Gastroesophageal sphincter (tissue), 4 donors: ENCODE measurements around the gene ZFYVE27. TPM values are rescaled to one million over a fixed set of nuclear protein-coding genes. Genes with fewer than 3 reads are reported as not detected.
A peak's percentile ranks its signal among the peaks of the same experiment; 100 is the strongest.

Experiments
- ATAC-seq: fragments of 150-250 bp; one replicate; pipeline ENCODE4 v1.9.1; 2016; ENCODE audit warnings: mild to moderate bottlenecking, moderate library complexity
- H3K27ac ChIP-seq, 4 donors: fragments of 200-600 bp; sonication (generic) in 3 of 4; 1 replicate in 3 of 4; 2 replicates in 1 of 4; pipeline ENCODE4 v1.5.1; 2016 to 2019
- H3K27me3 ChIP-seq: fragments of 200-600 bp; sonication (generic); one replicate; pipeline ENCODE4 v1.5.1; 2019
- H3K36me3 ChIP-seq, 2 donors: fragments of 200-600 bp; sonication (generic); one replicate each; pipeline ENCODE4 v1.5.1; 2019; ENCODE audit warnings: control low read depth in 1 of 2
- H3K4me1 ChIP-seq, 3 donors: fragments of 200-600 bp; sonication (generic); 1 replicate in 2 of 3; 2 replicates in 1 of 3; pipeline ENCODE4 v1.5.1; 2016 to 2019; ENCODE audit warnings: control low read depth in 2 of 3
- H3K4me3 ChIP-seq, 2 donors: fragments of 200-600 bp; sonication (generic); one replicate each; pipeline ENCODE4 v1.5.1; 2019; ENCODE audit warnings: mild to moderate bottlenecking in 1 of 2, moderate library complexity in 1 of 2
- H3K9me3 ChIP-seq, 3 donors: fragments of 200-600 bp; sonication (generic); one replicate each; pipeline ENCODE4 v1.5.1; 2017 to 2019; ENCODE audit warnings: control low read depth in 2 of 3
- EP300 ChIP-seq: sonication (generic); formaldehyde crosslinking; IDR thresholded peaks from one replicate; pipeline ENCODE4 v1.6.1; 2017; ENCODE audit warnings: antibody characterized with exemption, mild to moderate bottlenecking
- POLR2A ChIP-seq, 2 donors: fragments of 450-650 bp; IDR thresholded peaks; one replicate each; pipeline ENCODE4 v1.6.1; 2017; ENCODE audit warnings: antibody characterized with exemption in 2 of 2, mild to moderate bottlenecking in 2 of 2, moderate library complexity in 1 of 2
- POLR2AphosphoS5 ChIP-seq: sonication (generic); formaldehyde crosslinking; IDR thresholded peaks from one replicate; pipeline ENCODE4 v1.6.1; 2017; ENCODE audit warnings: antibody characterized with exemption
- WGBS, 2 donors: methylation state at CpG; one replicate each; pipeline ENCODE4 v1.1.5; 2018; ENCODE audit warnings: low coverage in 1 of 2; 5-methylcytosine and 5-hydroxymethylcytosine counted together
- total RNA-seq, 4 donors: library from RNA; depleted of rRNA; stranded (reverse); fragments of >200 nt; gene quantifications; one replicate each; pipeline ENCODE4 v1.1.0, GENCODE V29; 2016
- TF ChIP-seq, protein P1 (sequence below), 4 experiments: fragments of 200-600 bp in 2 of 4; fragments of 450-650 bp in 2 of 4; sonication (generic) in 1 of 4; IDR thresholded peaks; one replicate each; pipeline ENCODE4 v1.5.1; 2017 to 2019; ENCODE audit warnings: antibody characterized with exemption in 4 of 4, mild to moderate bottlenecking in 2 of 4, moderate library complexity in 2 of 4

ZFYVE27 gene
- total RNA-seq, 4 donors from 2014 or later = 6.7 to 24.2 (median 19.2) TPM

- Histone ChIP-seq H3K4me1 (peaks cover 0 to 54% (median 28%) of the 10 kb centered on the region in 3 donors), H3K36me3 (no peaks in the 10 kb centered on the region), H3K4me3 (no peak overlapping the region), H3K9me3 (no peaks in the 10 kb centered on the region), H3K27ac (peak overlapping the region; percentile 77 to 97 (median 87)), H3K27me3 (no peaks in the 10 kb centered on the region)
- WGBS, 2 donors = 100% methylated on average over 2 of the region's 11 CpGs
- peak; percentile 25 for ATAC-seq
- no peak for TF ChIP-seq POLR2AphosphoS5
- TF ChIP-seq, protein P1, sequence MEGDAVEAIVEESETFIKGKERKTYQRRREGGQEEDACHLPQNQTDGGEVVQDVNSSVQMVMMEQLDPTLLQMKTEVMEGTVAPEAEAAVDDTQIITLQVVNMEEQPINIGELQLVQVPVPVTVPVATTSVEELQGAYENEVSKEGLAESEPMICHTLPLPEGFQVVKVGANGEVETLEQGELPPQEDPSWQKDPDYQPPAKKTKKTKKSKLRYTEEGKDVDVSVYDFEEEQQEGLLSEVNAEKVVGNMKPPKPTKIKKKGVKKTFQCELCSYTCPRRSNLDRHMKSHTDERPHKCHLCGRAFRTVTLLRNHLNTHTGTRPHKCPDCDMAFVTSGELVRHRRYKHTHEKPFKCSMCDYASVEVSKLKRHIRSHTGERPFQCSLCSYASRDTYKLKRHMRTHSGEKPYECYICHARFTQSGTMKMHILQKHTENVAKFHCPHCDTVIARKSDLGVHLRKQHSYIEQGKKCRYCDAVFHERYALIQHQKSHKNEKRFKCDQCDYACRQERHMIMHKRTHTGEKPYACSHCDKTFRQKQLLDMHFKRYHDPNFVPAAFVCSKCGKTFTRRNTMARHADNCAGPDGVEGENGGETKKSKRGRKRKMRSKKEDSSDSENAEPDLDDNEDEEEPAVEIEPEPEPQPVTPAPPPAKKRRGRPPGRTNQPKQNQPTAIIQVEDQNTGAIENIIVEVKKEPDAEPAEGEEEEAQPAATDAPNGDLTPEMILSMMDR (IDR thresholded peaks at IDR 0.05) = no peak
- TF ChIP-seq POLR2A (IDR thresholded peaks at IDR 0.05) = no peak
- no peak for TF ChIP-seq EP300
Observed at GRCh38 chr10:97707134-97707861, 29.6 kb upstream of the ZFYVE27 start.

DNA sequence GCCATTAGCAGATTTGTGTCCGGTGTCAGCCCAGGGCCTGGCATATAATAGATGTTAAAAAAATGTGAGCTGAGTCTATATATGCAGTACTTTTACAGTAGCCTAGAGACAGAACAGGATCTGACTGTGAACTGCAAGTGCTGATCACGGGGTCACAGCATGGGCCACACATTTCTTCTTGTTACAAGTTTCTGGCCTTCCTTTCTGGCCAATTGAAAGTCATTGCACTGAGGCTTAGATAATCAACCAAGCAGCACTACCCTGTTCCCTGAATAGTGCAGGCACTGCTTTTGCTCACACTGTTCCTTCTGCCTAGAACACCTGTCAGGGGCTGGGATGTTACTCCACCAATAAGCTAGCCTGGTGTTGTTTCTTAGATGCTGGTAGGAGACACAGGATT is 28.8 kb upstream of the ZFYVE27 start:
- ATAC-seq = peak; percentile 23
- no peaks in the 10 kb centered on the region for H3K36me3 ChIP-seq
- no peaks in the 10 kb centered on the region for H3K27me3 ChIP-seq
- 38 to 46% methylated on average over 1 to 2 of the region's 2 CpGs for WGBS, 2 donors
- H3K27ac ChIP-seq = peak overlapping the region; percentile 77 to 97 (median 87)
- TF ChIP-seq POLR2A (IDR thresholded peaks at IDR 0.05) (no peak), POLR2AphosphoS5 (no peak), EP300 (no peak)
- TF ChIP-seq, protein P1 (IDR thresholded peaks at IDR 0.05) = no peak
- H3K4me3 ChIP-seq = no peak overlapping the region
- H3K4me1 ChIP-seq = peaks cover 0 to 63% (median 34%) of the 10 kb centered on the region in 3 donors
- no peaks in the 10 kb centered on the region for H3K9me3 ChIP-seq

DNA sequence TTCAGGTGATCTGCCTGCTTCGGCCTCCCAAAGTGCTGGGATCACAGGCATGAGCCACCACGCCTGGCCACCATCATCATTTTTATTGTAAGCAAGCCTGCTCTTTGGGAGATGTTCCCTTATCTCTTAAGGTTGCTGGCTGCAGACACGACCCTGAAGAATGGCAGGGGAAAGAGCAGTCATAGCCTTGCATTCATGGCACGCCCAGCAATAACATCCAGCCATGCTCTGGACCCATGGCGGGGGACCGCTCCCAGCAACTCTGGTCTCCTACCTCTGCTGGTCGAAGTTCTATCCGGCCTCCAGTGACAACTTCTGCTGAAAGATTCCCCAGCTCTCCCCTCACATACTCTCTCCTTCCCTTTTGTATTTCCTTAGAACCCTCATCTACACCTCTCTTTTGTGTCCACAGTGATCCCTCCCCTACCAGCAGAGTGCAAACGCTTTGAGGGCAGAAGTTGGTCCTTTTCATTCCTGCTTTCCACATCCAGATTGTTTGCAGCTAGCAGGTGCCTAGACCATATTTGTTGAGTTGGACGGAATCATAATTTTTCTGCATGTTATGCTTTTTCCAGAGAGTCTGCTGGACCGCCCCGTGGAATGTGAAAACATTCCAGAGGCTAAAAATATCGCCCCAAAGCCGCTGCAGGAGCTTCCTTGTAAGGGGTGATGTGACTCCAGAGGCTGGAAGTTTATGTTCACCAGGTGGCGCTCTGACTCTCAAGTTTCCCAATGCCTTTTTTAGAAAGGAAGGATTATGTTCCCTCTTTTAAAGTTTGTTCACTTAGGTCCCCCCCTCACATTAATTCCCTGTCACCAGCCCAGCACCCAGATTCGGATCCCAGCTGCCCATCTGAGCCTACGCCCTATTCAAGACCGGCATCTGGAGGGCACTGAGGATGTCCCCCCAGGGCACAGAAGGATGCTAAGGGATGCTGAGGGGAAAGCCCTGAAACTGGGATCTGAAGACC is 27.7 kb upstream of the ZFYVE27 start:
- Histone ChIP-seq H3K4me3 (no peak overlapping the region), H3K27me3 (no peaks in the 10 kb centered on the region), H3K36me3 (no peaks in the 10 kb centered on the region), H3K27ac (peak overlapping the region; percentile 77 to 97 (median 87)), H3K4me1 (peaks cover 0 to 65% (median 34%) of the 10 kb centered on the region in 3 donors), H3K9me3 (no peaks in the 10 kb centered on the region)
- peak; percentile 58 for ATAC-seq
- TF ChIP-seq, protein P1 (IDR thresholded peaks at IDR 0.05) = peak in 3 of 4 experiments; percentile 70 to 78 (median 77)
- TF ChIP-seq POLR2A (IDR thresholded peaks at IDR 0.05) (no peak), POLR2AphosphoS5 (peak; percentile 42), EP300 (no peak)
- 31 to 41% methylated on average over 9 to 14 of the region's 18 CpGs for WGBS, 2 donors

DNA sequence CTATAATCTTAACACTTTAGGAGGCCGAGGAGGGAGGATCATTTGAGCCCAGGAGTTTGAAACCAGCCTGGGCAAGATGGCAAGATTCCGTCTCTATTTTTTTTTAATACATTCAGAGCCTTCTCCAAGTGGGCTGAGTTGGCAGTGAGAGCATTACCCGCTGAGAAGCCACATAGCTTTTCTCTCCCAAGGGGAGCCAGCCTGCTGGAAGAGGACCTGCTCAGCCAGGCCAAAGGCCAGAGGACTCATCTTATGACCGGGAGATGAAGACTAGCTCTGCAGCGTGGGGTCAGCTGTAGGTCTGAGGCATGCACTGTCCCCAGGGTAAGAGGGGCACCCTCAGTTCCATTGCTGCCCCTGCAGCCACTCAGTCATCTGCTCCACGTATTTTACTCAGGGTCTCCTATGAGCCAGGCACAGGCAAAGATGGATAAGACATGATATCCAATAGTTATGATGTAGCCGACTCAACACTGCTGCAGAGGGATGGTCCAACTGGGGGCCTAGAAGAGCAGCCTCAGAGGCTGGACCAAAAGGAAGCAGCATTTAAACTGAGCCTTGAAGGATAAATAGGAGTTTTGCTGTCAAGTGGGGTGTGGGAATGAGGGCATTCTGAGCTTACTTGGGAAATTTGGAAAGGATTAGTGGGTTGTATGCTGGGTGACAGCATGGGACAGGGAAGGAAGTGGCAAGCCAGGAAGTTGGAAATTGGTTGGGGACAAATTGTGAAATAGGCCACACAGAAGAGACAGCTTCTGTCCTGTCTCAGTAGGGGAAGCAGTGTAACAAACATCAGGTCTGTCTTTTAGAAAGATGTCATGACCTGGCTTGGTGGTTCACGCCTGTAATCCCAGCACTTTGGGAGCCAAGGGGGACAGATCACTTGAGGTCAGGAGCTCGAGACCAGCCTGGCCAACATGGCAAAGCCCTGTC is 25.0 kb upstream of the ZFYVE27 start:
- Histone ChIP-seq H3K27me3 (no peaks in the 10 kb centered on the region), H3K36me3 (no peaks in the 10 kb centered on the region), H3K9me3 (no peaks in the 10 kb centered on the region), H3K4me1 (peaks cover 5 to 88% (median 50%) of the 10 kb centered on the region in 3 donors), H3K4me3 (no peak overlapping the region), H3K27ac (peak overlapping the region; percentile 97 to 99 (median 98))
- no peak for ATAC-seq
- no peak for TF ChIP-seq POLR2A (IDR thresholded peaks at IDR 0.05)
- no peak for TF ChIP-seq EP300
- TF ChIP-seq POLR2AphosphoS5 = peak; percentile 6
- TF ChIP-seq, protein P1 (IDR thresholded peaks at IDR 0.05) = no peak
- WGBS, 2 donors = 65 to 88% methylated on average over 3 to 5 of the region's 9 CpGs
